ENCODE data around the gene TRIM42.

DNA sequence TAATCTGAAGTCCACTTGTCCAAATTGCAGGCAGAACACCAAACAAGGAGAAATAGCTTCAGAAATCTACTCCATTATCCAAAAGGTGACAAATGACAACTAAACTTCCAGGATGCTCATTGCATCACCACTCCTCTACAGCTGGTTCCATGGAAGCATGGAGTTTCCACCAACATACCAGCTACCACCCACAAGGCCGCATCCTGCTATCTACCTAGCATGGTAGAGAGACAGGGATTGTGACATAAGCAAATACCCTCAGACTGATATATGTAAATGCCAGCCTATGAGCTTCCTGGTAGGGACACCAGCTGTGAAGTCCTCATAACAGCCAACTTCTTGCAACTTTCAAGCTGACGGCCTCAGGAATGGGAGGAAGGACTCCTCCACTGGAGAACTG lies at the start of gene TRIM42:
- TF ChIP-seq TARDBP (IDR thresholded peaks at IDR 0.05), result no peak
- TF ChIP-seq ELF4 (IDR thresholded peaks at IDR 0.05), result no peak

Measured in HEK293T (cell line).